ENCODE results near the gene UCN. TPM values are rescaled to one million over a fixed set of nuclear protein-coding genes. Genes with fewer than 3 reads are reported as not detected.
A peak's percentile ranks its signal among the peaks of the same experiment; 100 is the strongest.

The UCN gene
- total RNA-seq (2022) (7.9 and 9.5 TPM in 2 replicates), Bru-seq, nascent RNA (percentile 61 among the genes with signal in this experiment), BruChase-seq, experiment 1, labeled RNA remaining after a 6-hour chase (percentile 89 among the genes with signal in this experiment), BruChase-seq, experiment 2, labeled RNA remaining after a 2-hour chase (percentile 74 among the genes with signal in this experiment)
- long read RNA-seq, partial matches to known transcripts = 0 of 2 reads
- long read RNA-seq, other reads (novel, unspliced or antisense) = 1 of 2 reads

- Mint-ChIP-seq H3K4me3 (ENCODE audit: unreplicated experiment) (no peak within 1 kb of the TSS), H3K27ac (ENCODE audit: low read depth, unreplicated experiment) (no peak within 1 kb of the TSS), H3K36me3 (ENCODE audit: insufficient read depth, unreplicated experiment) (peaks cover 27% of the 10 kb centered on the region), H3K27me3 (ENCODE audit: insufficient read depth, unreplicated experiment) (no peaks in the 10 kb centered on the region), H3K4me1 (ENCODE audit: insufficient read depth, unreplicated experiment) (no peaks in the 10 kb centered on the region), H3K9me3 (ENCODE audit: unreplicated experiment) (no peaks in the 10 kb centered on the region)
- intact Hi-C loops (cut with micrococcal nuclease) = no loop called here
- TF ChIP-seq CTCF (IDR thresholded peaks at IDR 0.05; ENCODE audit: unreplicated experiment) = no peak
- POLR2A ChIA-PET = no interaction called here
- no TSS peak for BruUV-seq (replicated peaks)
- CTCF ChIA-PET = interaction anchor here (0.6 to 1.0 kb wide), 3 partner anchors 15 to 239 kb away, joined by 3 to 5 read pairs (median 4); no protein-coding TSS in a partner anchor
- no peak for DNase-seq (ENCODE audit: unreplicated experiment)
Observed at GRCh38 chr2:27308359-27308881, at the start of gene UCN. UCN (minus strand) TSS chr2:27308445; CDS start chr2:27307895, 550 bp downstream.

- ChIA-PET POLR2A (interaction anchor here (0.8 to 3.2 kb wide), 17 partner anchors 9 to 1110 kb away, joined by 3 to 148 read pairs (median 9); partner anchors contain the start of genes AGBL5, CCDC121, EIF2B4 and GPN1), CTCF (interaction anchor here (0.7 to 1.8 kb wide), 4 partner anchors 13 to 47 kb away, joined by 3 to 21 read pairs (median 4); partner anchors contain the start of gene EIF2B4)
- no TSS peak for BruUV-seq (replicated peaks)
- H3K4me1 Mint-ChIP-seq (ENCODE audit: insufficient read depth, unreplicated experiment) = peaks cover 31% of the 10 kb centered on the region
- intact Hi-C loops (cut with micrococcal nuclease) = loop anchor here (1.0 kb wide), 2 partner anchors 14 to 35 kb away; partner anchors contain the start of genes EIF2B4 and SNX17
- H3K4me3 Mint-ChIP-seq (ENCODE audit: unreplicated experiment) = peak within 1 kb of the TSS; percentile 90
- no peaks in the 10 kb centered on the region for H3K27me3 Mint-ChIP-seq (ENCODE audit: insufficient read depth, unreplicated experiment)
- no peaks in the 10 kb centered on the region for H3K9me3 Mint-ChIP-seq (ENCODE audit: unreplicated experiment)
- peak within 1 kb of the TSS; percentile 93 for H3K27ac Mint-ChIP-seq (ENCODE audit: low read depth, unreplicated experiment)
- no peak for TF ChIP-seq CTCF (IDR thresholded peaks at IDR 0.05; ENCODE audit: unreplicated experiment)
- peak; percentile 97 for DNase-seq (ENCODE audit: unreplicated experiment)
- peaks cover 29% of the 10 kb centered on the region for H3K36me3 Mint-ChIP-seq (ENCODE audit: insufficient read depth, unreplicated experiment)
Observed at GRCh38 chr2:27356382-27357181, 48.3 kb upstream of the UCN start, which contains the start of gene GTF3C2. GTF3C2 (minus strand) TSS chr2:27356764; CDS start chr2:27343554, 13,210 bp downstream.

GRCh38 chr2:27356056-27356381, 47.8 kb upstream of the UCN start:
- ChIA-PET CTCF (interaction anchor here (1.0 to 1.8 kb wide), 3 partner anchors 9 to 15 kb away, joined by 4 to 21 read pairs (median 4); partner anchors contain the start of gene EIF2B4), POLR2A (interaction anchor here (0.6 to 3.2 kb wide), 13 partner anchors 8 to 325 kb away, joined by 3 to 148 read pairs (median 10); partner anchors contain the start of genes AGBL5, EIF2B4, MPV17 and NRBP1)
- DNase-seq (ENCODE audit: unreplicated experiment) = peak; percentile 57
- H3K4me3 Mint-ChIP-seq (ENCODE audit: unreplicated experiment) = peak overlapping the region; percentile 90
- intact Hi-C loops (cut with micrococcal nuclease) = loop anchor here (1.0 kb wide), 1 partner anchor 35 kb away; no protein-coding TSS in a partner anchor
- H3K27ac Mint-ChIP-seq (ENCODE audit: low read depth, unreplicated experiment) = peak overlapping the region; percentile 93
- no peaks in the 10 kb centered on the region for H3K27me3 Mint-ChIP-seq (ENCODE audit: insufficient read depth, unreplicated experiment)
- BruUV-seq (replicated peaks) = TSS peak; percentile 54
- peaks cover 32% of the 10 kb centered on the region for H3K4me1 Mint-ChIP-seq (ENCODE audit: insufficient read depth, unreplicated experiment)
- H3K9me3 Mint-ChIP-seq (ENCODE audit: unreplicated experiment) = no peaks in the 10 kb centered on the region
- TF ChIP-seq CTCF (IDR thresholded peaks at IDR 0.05; ENCODE audit: unreplicated experiment) = no peak
- H3K36me3 Mint-ChIP-seq (ENCODE audit: insufficient read depth, unreplicated experiment) = peaks cover 24% of the 10 kb centered on the region
